Kasumi-1 (cell line): ENCODE measurements around the gene BLACAT1.
"Not testable (repeated sequence)": the region's sequence is repeated elsewhere in the genome, so short reads cannot be mapped to it uniquely, and the experiment has no call there.

Experiments used
- DNase-seq, 2 experiments: peaks; one replicate each; lab custom pipeline; 2025; lab: John Stamatoyannopoulos, UW

Gene BLACAT1

DNA sequence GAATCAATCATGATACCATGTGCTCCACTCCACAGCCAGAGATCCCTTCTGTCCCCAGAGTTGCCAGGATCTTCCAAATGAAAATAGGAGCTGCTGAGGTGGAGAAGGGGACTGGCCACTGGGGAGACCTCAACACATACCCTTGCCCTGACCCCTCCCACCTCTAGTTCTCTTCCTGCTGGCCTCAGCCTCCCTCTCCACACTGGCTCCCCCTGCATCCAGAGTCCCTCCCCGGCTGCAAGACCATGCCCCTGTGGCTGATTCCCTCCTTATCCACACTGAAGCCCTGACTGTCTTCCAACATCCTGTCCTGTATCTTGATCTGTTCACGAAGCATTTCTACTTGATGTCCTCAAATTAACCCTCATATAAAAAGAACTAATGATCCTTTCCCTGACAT lies 27.5 kb upstream of the BLACAT1 start:
- DNase-seq: no peak

DNA sequence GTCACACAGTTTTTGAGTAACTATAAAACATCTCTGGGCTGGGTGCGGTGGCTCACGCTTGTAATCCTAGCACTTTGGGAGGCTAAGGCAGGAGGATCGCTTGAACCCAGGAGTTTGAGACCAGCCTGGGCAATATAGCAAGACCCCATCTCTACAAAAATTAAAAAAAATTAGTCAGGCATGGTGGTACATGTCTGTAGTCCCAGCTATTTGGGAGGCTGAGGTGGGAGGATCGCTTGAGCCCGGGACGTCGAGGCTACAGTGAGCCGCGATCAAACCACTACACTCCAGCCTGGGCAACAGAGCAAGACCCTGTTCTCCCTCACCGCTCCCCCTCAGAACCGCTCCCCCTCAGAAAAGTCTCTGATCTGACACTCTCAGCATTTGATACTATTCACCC lies 26.7 kb upstream of the BLACAT1 start:
- not testable (repeated sequence) for DNase-seq

DNA sequence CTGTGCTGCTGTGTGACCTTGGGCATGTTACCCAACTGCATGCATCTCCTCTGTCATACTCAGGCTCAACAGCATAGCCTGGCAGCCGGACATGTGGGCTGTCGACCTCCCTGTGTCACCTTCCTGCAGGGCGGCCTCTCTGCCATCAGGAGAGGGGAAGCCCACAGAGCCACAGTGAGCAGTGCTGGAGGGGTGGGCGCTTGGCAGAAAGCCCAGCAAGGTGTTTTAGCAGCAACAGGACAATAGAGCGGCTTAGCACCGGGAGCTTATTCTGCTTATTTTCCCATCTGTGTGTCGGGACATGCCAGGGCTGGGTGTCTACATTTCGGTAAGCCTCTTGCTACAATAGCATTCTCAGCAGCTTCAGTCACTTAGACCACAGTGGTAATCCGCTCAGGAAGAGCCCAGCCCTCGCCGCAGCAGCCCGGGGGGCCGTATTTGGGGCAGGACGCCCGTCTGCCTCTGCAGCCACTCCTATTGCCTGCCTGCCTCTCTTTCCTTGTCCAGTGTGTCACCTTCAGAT lies 25.8 kb upstream of the BLACAT1 start:
- DNase-seq: no peak

DNA sequence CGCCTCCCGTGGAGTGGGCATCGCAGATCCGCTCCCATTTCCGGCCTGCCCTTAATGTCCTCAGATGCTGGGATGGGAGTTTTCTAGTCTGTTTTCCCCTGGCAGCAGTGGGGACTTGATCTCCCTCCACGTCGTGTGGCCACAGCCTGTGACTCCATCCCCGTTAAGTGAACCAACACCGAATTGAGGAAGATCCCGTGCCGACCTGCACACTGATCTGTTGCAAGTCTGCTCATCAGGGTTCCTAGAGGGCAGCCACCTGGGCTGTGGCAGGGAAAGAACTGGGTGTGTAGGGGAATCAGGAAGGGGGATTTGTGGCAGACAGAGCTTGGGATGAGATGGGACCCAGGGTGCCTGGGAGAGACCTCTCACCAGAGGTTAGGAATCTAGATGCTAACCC lies 25.4 kb upstream of the BLACAT1 start:
- no peak for DNase-seq

DNA sequence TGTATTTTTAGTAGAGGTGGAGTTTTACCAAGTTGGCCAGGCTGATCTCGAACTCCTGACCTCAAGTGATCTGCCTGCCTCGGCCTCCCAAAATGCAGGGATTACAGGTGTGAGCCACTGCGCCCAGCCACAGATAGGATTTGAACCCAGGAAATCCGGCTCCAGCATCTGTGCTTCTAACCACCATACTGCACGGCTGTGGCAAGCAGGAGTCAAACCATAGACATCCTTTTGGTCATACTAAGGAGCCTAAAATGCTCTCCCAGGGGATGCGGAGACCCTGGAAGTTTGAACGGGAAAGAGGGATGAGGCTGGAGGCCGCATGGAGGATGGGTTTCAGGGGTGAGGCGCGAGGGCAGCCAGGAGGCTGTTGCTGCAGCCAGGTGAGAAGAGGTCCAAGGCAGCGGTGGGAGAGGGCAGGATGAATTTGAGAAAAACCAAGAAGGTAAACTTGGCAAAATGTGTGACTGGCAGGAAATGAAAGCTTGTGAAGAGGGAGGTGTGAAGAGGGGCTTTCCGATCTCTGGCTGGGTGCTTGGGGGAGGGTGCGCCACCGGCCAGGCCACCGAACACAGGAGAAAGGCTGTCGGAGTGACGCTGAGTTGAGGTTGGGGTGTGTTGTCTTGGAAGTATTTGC lies 24.6 kb upstream of the BLACAT1 start:
- DNase-seq: no peak

DNA sequence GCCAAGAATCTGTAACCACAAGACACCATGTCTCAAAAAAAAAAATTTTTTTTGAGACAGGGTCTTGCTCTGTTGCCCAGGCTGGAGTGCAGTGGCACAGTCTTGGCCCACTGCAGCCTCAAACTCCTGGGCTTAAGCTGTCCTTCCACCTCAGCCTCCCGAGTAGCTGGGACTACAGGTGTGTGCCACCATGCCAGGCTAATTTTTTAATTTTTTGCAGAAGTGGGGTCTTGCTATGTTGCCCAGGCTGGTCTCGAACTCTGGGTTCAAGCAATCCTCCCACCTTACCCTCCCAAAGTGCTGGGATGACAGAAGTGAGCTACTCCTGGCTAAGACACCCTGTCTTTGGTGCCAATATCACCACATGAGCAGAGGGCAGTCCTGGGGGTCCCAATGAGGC lies 23.1 kb upstream of the BLACAT1 start:
- not testable (repeated sequence) for DNase-seq

DNA sequence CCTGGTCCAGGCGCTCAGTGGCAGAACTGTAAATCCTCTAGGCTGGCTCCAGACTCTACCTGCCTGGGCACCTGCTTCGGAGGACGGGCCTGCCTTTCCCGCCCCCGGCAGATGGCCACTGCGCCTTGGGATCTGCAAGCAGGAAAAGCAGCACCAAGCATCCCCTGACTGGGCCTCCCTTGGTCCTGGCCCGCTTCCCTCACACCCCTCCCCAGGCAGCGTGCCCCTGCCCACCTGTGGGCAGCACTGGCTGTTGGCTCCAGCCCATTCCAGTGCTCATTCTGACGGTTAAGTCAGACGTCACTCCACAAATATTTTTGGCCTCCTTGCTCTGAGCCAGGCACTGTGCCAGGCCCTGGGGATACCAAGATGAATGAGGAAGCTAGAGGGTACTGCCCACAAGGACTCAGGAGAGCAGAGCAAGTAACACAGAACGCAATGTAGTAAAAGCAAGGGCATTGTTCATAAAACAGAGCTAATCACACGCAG lies 22.0 kb upstream of the BLACAT1 start:
- DNase-seq: no peak

DNA sequence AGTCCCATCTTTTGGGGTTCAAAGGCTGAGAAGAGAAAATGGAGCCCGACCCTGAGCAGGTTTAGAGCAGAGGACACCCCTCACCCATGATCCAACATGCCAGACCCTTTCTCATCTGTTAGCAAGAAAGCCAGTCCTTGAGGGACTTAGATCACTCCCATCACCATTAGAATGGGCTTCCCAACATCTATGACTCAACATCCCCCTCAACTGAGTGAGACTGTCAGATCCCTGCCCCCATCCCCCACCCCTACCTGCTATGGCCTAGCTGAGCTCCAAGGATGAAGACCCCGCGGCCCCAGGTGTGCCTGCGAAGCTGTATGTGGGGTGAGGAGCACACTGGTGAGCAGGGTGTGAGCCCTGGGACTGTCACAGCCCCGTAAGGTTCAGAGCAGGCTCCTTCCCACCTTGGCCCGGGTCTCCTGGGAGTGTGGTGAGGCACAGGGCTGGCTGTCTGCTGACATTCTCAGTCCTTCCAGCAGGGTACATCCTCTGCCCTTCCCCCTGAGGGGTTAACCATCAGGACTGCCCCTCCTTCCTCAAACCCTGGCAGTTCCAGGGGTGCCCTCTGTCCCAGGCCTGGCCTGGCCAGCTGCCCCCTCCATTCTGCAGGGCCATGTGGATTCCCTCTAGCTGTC lies 21.4 kb upstream of the BLACAT1 start:
- no peak for DNase-seq

DNA sequence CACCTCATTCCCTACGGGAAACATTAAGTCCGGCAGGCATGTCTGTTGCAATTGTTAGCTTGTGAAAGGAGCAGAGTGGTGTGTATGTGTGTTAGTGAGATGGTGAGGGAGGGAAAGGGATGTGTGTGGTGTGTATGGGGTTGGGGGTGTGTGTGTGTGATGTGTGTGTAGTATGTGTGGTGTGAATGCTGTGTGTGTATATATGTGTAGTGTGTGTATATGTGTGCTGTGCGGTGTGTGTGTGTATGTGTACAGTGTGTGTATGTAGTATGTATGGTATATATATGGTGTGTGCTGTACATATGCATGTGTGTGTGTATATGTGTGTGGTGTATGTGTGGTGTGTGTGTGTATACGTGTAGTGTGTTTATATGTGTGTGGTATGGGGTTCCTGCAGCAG lies 20.8 kb upstream of the BLACAT1 start:
- DNase-seq: no peak

DNA sequence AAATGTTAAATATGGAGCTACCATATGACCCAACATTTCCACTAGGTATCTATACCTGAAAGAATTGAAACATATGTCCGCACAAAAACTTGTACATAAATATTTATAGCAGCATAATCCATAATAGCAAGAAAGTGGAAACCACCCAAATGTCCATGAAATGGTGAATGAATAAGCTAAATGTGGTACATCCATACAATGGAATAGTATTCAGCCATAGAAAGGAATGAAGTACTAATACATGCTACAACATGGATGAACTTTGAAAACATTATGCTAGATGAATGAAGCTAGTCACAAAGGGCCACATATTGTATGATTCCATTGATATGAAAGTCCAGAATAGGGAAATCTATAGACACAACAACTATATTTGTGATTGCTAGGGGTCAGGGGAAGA lies 20.0 kb upstream of the BLACAT1 start:
- DNase-seq: no peak

DNA sequence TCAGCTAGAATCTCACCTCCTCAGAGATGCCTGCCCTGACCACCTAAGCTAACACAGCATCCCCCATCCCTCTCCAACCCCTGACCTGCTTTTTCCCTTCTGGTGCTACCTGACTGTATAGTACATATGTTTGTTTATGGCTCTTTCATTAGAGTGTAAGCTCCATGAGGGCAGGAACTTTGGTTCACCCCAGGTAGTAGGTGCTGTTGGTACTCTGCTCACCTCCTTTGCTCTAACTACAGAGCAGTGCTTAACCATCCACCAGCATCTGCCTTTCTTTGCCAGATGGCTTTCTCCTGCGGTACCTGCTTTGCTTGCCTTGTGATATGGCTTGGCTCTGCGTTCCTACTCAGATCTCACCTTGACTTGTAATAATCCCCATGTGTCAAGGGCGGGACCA lies 18.7 kb upstream of the BLACAT1 start:
- DNase-seq: no peak

DNA sequence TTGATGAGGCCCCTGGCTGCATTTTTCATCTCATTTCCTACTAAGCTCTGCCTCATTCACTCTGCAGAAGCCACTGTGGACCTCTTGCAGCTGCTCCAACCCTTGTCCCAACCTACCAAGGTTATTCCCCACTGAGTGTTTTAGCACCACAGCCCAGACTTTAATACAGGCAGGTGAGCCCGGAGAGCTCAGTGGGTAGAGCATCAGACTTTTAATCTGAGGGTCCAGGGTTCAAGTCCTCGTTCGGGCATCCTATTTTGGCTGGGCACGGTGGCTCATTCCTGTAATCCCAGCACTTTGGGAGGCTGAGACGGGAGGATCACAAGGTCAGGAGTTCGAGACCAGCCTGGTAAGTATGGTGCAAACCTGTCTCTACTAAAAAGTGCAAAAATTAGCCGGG lies 18.1 kb upstream of the BLACAT1 start:
- no peak for DNase-seq

DNA sequence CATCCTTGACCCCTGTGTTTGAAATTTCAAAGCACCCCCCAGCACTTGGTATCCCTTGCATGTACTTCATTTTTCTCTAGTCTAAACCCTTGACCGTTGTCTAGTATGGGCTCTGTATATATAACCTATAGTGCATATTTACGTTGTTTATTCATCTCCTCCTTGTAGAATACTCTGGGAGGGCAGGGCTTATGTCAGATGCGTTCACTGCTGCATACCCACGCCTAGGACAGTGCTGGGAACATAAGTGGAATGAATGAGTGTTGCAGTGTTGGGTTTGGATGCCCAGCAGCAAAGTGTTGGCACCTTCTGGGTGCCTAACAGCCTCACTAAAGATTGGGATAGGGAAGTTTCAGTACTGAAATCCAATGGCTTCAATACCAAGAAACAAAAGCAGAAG lies 17.6 kb upstream of the BLACAT1 start:
- DNase-seq: no peak

DNA sequence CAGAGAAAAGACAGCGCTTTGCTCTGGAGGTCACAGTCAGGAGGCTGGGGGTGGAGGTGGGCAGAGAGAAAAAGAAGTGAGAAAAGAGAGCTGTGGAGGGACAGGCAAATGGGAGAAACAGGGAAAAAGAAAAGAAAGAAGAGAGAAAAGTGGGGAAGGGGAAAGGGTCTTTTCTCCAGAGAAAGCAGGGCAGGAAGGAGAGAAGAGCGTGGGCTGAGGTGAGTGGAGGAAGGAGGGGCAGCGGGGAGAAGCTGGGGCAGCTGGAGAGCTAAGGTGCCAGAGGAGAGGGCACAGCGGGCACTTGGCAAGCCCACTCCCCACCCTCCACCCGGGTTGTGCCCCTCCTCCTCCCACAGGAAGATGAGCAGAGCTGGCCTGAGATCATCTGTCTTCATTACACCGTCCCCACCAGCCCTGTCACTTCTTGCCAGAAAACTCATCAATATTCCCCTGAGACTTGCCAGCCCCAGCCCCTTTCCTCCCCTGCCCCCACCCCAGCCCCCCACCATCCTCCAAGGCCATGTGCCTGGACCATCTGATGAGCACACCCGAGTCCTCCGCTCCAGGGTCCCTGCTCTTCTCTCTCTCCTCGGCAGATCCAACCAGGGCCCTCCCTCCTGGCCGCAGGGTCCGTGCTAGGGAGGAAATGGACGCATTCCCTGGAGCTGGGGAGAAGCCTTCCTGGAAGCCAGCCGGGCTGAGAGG lies 17.0 kb upstream of the BLACAT1 start:
- DNase-seq: no peak

DNA sequence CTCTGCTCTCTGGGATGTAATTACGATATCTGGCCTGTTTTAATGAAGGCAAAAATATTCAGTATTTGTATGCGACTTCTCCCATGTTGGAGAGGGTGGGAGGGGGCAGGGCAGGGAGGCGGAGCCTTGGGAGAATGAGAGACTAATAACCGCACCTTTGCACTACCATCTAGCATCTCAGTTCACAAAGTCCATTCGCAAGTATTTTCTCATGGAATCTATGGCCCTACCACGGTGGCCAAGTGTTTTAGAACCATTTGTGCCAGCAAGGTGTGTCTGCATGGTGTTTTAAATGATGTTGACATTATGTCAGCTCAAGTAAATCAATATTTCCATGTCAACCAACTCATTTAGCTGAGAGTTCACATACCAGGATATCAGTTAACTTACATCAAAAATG lies 14.3 kb upstream of the BLACAT1 start:
- DNase-seq: no peak

DNA sequence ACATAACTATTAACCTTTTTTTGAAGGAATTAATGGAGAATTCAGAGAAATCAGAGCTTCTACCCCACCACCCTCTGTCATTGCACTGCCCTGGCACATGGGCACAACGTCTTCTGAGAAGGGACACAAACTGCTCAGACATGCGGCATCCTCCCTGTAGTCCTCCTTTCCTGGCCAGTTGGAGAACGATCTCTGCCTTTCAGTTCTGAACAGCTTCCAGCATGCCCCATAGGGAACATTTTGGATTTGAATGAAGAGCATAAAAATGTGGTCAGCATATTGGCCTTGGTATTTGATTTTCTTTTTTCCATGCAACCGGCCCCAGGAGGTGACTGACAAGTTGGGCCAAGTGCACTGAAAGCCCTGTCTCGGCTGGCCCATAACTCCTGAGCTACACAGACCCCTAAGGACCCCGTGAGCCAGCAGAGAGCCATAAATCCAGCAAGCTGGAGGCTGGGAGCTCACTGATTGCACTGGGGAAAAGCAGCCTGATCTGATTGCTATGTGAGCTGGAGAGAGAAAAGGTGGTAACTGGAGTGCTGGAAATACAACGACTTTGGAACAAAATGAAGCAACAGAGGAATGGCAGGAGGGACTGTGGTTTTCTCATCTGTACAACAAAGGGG lies 10.9 kb upstream of the BLACAT1 start:
- no peak for DNase-seq

DNA sequence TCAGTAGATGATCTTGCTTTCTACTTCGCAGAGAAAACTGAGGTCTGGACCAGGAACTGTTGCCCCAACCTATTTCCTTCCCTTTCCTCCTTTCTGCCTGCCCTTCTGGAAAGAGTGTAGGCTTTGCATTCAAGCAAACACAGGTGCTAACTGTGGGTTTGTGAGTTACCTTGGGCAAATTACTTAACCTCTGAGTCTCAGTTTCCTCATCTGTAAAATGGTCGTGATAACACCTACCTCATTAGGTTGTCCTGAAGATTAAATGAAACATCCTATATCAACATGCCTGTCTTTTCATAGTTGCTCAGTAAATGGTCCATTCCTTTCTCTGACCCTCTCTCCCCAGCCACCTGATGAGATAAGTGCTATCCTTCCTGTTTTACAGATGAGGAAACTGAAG lies 9.5 kb upstream of the BLACAT1 start:
- no peak for DNase-seq

DNA sequence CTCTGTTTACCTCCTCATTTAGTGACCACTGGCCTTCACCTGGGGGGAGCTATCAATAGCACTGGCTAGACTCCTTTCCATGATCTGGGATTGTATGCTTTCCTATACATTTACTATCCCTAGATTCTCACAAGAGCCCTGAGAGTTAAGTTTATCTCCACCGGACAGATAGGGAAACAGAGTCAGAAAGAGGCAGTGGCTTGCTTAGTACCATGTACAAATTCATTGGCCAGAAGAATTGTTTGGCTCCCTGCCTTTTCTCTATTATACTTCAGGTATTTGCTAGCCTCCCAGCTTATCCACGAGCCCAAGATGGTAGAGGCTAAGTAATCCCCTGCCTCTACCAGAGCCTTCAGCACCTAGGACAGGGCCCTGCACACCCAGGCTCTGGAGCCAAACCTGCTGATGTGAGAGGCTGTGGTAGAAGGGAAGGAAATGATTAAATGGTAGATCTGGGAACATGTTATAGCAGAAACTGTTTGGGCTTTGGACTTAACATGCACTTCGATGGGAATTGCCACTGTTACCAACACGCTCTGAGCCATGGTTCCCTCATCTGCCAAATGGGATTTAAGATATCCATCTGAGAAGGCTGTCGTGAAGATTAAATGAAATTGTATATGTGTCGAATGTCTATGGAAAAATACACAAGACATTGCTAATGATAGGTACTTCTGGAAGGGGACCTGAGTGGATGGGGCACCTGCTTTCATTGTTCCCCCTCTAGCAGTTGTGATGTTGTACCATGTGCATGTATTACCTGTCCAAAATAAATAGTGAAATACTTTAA lies 3.1 kb upstream of the BLACAT1 start:
- peak; percentile 43 to 65 for DNase-seq

DNA sequence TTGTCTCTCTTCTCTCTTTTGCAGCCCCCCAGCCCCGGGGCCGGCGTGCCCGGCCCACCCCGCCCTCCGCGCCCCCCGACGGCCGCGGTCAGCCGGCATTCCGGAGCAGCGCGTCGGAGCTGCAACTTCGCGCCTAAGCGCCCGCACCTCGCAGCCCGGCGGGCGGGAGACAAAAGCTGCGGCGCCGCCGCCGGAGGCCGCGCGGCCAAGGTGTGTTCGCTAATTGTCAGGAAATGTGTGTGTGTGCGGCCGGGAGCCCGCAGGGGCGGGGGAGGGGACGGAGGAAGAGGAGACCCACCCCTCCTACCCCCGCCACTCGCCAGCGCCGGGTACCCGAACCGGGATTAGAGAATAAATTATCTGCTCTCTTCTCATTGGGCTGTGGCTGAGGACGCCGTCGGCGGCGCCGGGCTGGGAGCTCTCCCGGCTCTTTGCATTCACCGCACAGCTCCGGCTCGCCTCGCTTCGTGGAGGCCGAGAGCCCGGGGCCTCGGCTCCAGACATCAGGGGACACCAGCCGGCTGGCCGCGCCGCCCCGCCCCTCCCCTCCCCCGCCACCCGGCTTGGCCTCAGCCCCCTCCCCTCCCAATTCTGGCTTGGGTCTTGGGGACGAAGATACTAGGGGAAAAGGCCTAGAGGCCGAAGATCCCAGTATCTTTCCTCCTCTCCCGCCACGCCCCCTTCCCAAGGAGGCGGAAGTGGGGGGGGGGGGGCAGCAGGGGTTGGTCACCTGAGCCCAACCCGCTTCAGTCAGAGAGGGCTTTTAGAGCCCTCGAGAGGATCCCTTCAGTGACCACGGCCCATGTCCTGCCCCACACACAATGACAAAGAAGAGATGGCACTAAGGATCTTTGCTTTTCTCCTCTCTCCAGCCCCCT lies 1.3 kb upstream of the BLACAT1 start:
- DNase-seq: no peak

DNA sequence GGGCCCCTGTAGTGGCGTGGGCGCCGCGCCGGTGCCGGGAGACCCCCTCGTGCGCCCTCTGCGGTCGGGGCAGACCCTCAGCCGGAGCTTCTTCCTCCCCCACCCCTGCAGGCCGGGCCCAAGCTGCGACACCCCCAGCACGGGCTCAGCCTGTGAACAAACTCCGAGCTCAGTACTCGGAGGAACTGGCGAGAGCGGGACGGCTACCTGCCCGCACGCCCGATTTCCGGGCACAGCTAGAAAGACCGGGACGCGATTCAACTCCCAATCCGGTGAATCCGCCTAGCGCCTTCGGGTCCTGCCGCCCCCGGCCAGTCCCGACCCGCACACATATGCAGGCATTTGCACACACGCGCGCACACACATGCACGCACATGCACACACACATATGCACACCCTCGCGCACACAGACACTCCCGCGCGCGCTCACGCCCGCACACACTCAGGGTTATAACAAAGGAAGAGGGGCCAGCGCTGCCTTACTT lies 580 bp upstream of the BLACAT1 start:
- DNase-seq: no peak

DNA sequence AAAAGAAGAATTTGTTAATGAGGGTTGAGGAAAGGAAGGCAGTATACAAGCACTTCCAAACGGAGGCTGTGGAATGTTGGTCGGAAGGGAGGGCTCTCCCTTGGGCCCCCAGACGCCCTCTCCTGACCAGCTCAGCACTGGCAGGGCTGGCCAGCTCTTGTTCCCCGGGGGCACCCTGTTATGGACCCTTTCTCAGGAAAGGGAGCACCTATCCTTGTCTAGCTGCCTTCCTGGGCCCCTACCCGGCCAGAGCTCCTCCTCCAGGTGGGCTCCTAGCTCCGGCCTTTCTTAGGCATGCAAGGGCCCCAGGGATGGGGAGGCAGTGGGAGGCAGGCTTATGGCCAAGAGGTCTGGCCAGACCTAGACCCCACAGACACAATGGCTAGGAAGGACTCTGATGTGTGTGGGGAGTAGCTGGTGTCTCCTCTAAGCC lies 926 bp downstream of the BLACAT1 start:
- DNase-seq: no peak
